ENCODE measurements around the gene AHCYL2.
A peak's percentile ranks its signal among the peaks of the same experiment; 100 is the strongest.

Gene AHCYL2

GRCh38 chr7:129426482-129426881 lies 201.7 kb downstream of the AHCYL2 start:
- Histone ChIP-seq H3K4me2 (0 out of 2 replicates have a peak overlapping the region, but pooled peaks have one; percentile 1), H3K36me3 (peaks cover 46% of the 10 kb centered on the region), H4K20me1 (no peaks in the 10 kb centered on the region; the same call in 1 of the 2 replicates), H3K27ac (no peak overlapping the region), H3K4me1 (peaks cover 11% of the 10 kb centered on the region; the same call in 1 of the 2 replicates), H3K9ac (no peak overlapping the region), H3K9me3 (no peaks in the 10 kb centered on the region), H3K27me3 (no peaks in the 10 kb centered on the region), H3K4me3 (no peak overlapping the region)
- TF ChIP-seq Cebpa-rat (IDR thresholded peaks at IDR 0.05) = no peak

- no peak overlapping the region for H3K27ac ChIP-seq
- H3K36me3 ChIP-seq = peaks cover 42% of the 10 kb centered on the region
- peaks cover 11% of the 10 kb centered on the region; the same call in 1 of the 2 replicates for H3K4me1 ChIP-seq
- no peak overlapping the region for H3K9ac ChIP-seq
- H3K9me3 ChIP-seq = no peaks in the 10 kb centered on the region
- no peak overlapping the region for H3K4me3 ChIP-seq
- H3K4me2 ChIP-seq = no peak overlapping the region
- peaks cover 5% of the 10 kb centered on the region; the same call in 1 of the 2 replicates for H3K27me3 ChIP-seq
- no peak for TF ChIP-seq Cebpa-rat (IDR thresholded peaks at IDR 0.05)
- no peaks in the 10 kb centered on the region; the same call in 1 of the 2 replicates for H4K20me1 ChIP-seq
Measured at GRCh38 chr7:129427526-129428045, 202.8 kb downstream of the AHCYL2 start.

- H3K4me3 ChIP-seq = no peak overlapping the region
- H3K4me1 ChIP-seq = peaks cover 17% of the 10 kb centered on the region
- peaks cover 8% of the 10 kb centered on the region for H3K36me3 ChIP-seq
- H3K27me3 ChIP-seq = peaks cover 43% of the 10 kb centered on the region
- peaks cover 5% of the 10 kb centered on the region; the same call in 1 of the 2 replicates for H4K20me1 ChIP-seq
- TF ChIP-seq Cebpa-rat (IDR thresholded peaks at IDR 0.05) = no peak
- H3K27ac ChIP-seq = no peak overlapping the region
- H3K4me2 ChIP-seq = no peak overlapping the region
- H3K9me3 ChIP-seq = no peaks in the 10 kb centered on the region
- no peak overlapping the region for H3K9ac ChIP-seq
Measured at GRCh38 chr7:129431911-129432643, 207.2 kb downstream of the AHCYL2 start.

GRCh38 chr7:129433847-129434674 lies 209.2 kb downstream of the AHCYL2 start, which contains the start of gene STRIP2:
Gene STRIP2, plus strand, starts transcription at chr7:129434432. Its CDS starts 41 bp downstream, at chr7:129434473.
- H3K27ac ChIP-seq = peak within 1 kb of the TSS; percentile 19; the same call in 1 of the 2 replicates
- no peak for TF ChIP-seq Cebpa-rat (IDR thresholded peaks at IDR 0.05)
- peak within 1 kb of the TSS; percentile 100 for H3K4me2 ChIP-seq
- H3K9me3 ChIP-seq = no peaks in the 10 kb centered on the region
- H3K9ac ChIP-seq = peak within 1 kb of the TSS; percentile 77
- no peaks in the 10 kb centered on the region for H3K36me3 ChIP-seq
- peaks cover 12% of the 10 kb centered on the region for H3K4me1 ChIP-seq
- H3K27me3 ChIP-seq = peaks cover 43% of the 10 kb centered on the region
- peaks cover 5% of the 10 kb centered on the region; the same call in 1 of the 2 replicates for H4K20me1 ChIP-seq
- H3K4me3 ChIP-seq = peak within 1 kb of the TSS; percentile 78

GRCh38 chr7:129434675-129435318 lies 210.0 kb downstream of the AHCYL2 start:
- Histone ChIP-seq H3K4me1 (peaks cover 12% of the 10 kb centered on the region), H3K9ac (peak overlapping the region; percentile 77), H3K27ac (peak overlapping the region; percentile 19; the same call in 1 of the 2 replicates), H3K27me3 (peaks cover 43% of the 10 kb centered on the region), H4K20me1 (peaks cover 5% of the 10 kb centered on the region; the same call in 1 of the 2 replicates), H3K36me3 (no peaks in the 10 kb centered on the region), H3K9me3 (no peaks in the 10 kb centered on the region), H3K4me2 (peak overlapping the region; percentile 100), H3K4me3 (peak overlapping the region; percentile 78)
- no peak for TF ChIP-seq Cebpa-rat (IDR thresholded peaks at IDR 0.05)

GRCh38 chr7:129435414-129435829 lies 210.6 kb downstream of the AHCYL2 start:
- peak overlapping the region; percentile 78; the same call in 1 of the 2 replicates for H3K4me3 ChIP-seq
- no peak overlapping the region for H3K9ac ChIP-seq

GRCh38 chr7:129436335-129436923 lies 211.6 kb downstream of the AHCYL2 start:
- TF ChIP-seq Cebpa-rat (IDR thresholded peaks at IDR 0.05) = no peak
- no peaks in the 10 kb centered on the region for H3K9me3 ChIP-seq
- peaks cover 5% of the 10 kb centered on the region; the same call in 1 of the 2 replicates for H4K20me1 ChIP-seq
- H3K27me3 ChIP-seq = peaks cover 43% of the 10 kb centered on the region
- peaks cover 12% of the 10 kb centered on the region for H3K4me1 ChIP-seq
- H3K9ac ChIP-seq = no peak overlapping the region
- no peaks in the 10 kb centered on the region for H3K36me3 ChIP-seq
- H3K4me3 ChIP-seq = no peak overlapping the region
- H3K4me2 ChIP-seq = no peak overlapping the region
- H3K27ac ChIP-seq = no peak overlapping the region

More at GRCh38 chr7:129435414-129435829, 210.6 kb downstream of the AHCYL2 start:
- no peaks in the 10 kb centered on the region for H3K36me3 ChIP-seq
- peaks cover 12% of the 10 kb centered on the region for H3K4me1 ChIP-seq
- H3K4me2 ChIP-seq = peak overlapping the region; percentile 100
- H3K27me3 ChIP-seq = peaks cover 43% of the 10 kb centered on the region
- peaks cover 5% of the 10 kb centered on the region; the same call in 1 of the 2 replicates for H4K20me1 ChIP-seq
- no peak overlapping the region for H3K27ac ChIP-seq
- H3K9me3 ChIP-seq = no peaks in the 10 kb centered on the region
- TF ChIP-seq Cebpa-rat (IDR thresholded peaks at IDR 0.05) = no peak

GRCh38 chr7:129437190-129437589 lies 212.4 kb downstream of the AHCYL2 start:
- Histone ChIP-seq H4K20me1 (peaks cover 5% of the 10 kb centered on the region; the same call in 1 of the 2 replicates), H3K4me2 (no peak overlapping the region), H3K27ac (no peak overlapping the region), H3K27me3 (peaks cover 39% of the 10 kb centered on the region), H3K36me3 (no peaks in the 10 kb centered on the region), H3K4me3 (no peak overlapping the region), H3K4me1 (peaks cover 12% of the 10 kb centered on the region), H3K9ac (no peak overlapping the region), H3K9me3 (no peaks in the 10 kb centered on the region)
- no peak for TF ChIP-seq Cebpa-rat (IDR thresholded peaks at IDR 0.05)

Measured in BLaER1 (cell line).